ENCODE data around the gene PURA. TPM values are rescaled to one million over a fixed set of nuclear protein-coding genes. Genes with fewer than 3 reads are reported as not detected.

PURA gene
- total RNA-seq, result 39.3 and 53.5 TPM in 2 replicates

GRCh38 chr5:140113699-140114263, at the start of gene PURA:
TSS of gene PURA (plus strand) at chr5:140114109. CDS start at chr5:140114182, 73 bp downstream.

GRCh38 chr5:140125637-140126036, 11.7 kb downstream of the PURA start, which contains the start of gene IGIP:
TSS of gene IGIP (plus strand) at chr5:140125937. CDS start at chr5:140128477, 2,540 bp downstream.

GRCh38 chr5:140174465-140175366, 60.8 kb downstream of the PURA start, which contains the start of gene CYSTM1:
TSS of gene CYSTM1 (plus strand) at chr5:140175188. CDS start at chr5:140194466, 19,278 bp downstream.

Other genes starting within 250 kb of the PURA start
- gene NRG2, start 70.8 kb upstream of the PURA start, total RNA-seq, result 0.78 and 1.6 TPM in 2 replicates
- 17.0 and 19.9 TPM in 2 replicates for gene IGIP, start 11.8 kb downstream of the PURA start, total RNA-seq
- 19.3 and 22.6 TPM in 2 replicates for gene CYSTM1, start 61.1 kb downstream of the PURA start, total RNA-seq
- gene PFDN1, start 189.0 kb downstream of the PURA start, total RNA-seq, result 60.7 and 63.2 TPM in 2 replicates
- gene HBEGF, start 232.5 kb downstream of the PURA start, total RNA-seq, result 1.8 and 5.2 TPM in 2 replicates
- gene SLC4A9, start 246.1 kb downstream of the PURA start, total RNA-seq, result not detected in 2 replicates